Measurements from ENCODE around the gene CEP128.

- TF ChIP-seq CTCF (conservative IDR thresholded peaks at IDR 0.05) (no peak), EZH2 (IDR thresholded peaks at IDR 0.05; ENCODE audit: low read depth) (no peak)
These were observed 131.9 kb downstream of the CEP128 start for GRCh38 chr14:80809663-80810062.

All from PC-9 (cell line).